ENCODE measurements around the gene GNL1.
"Not testable (repeated sequence)": the region's sequence is repeated elsewhere in the genome, so short reads cannot be mapped to it uniquely, and the experiment has no call there.

GNL1 gene

DNA sequence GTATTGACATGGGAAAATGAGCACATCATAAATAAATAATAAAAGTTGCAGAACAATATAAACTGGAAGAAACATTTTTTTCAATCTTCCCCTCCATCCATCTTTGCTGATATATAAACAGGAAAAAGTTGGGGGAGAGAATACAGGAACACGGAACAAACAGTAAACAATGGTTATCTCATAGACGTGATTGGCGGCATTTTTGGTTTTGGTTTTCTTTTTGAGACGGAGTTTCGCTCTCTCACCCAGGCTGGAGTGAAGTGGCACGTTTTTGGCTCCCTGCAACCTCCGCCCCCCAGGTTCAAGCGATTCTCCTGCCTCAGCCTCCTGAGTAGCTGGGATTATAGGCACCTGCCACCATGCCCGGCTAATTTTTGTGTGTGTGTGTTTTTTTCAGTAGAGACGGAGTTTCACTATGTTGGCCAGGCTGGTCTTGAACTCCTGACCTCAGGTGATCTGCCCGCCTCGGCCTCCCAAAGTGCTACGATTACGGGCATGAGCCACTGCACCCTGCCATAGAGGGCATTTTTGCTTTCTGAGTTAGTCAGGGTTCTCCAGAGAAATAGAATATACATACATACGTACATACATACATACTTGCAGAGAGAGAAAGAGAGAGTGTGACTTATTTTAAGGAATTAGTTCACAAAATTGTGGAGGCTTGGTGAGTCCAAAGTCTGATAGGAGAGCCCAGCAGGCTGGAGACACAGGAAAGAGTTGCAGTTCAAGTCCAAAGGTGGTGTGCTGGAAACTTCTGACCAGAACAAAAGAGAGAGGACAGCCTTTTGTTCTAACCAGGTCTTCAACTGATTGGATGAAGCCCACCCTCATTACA is 22.6 kb downstream of the GNL1 start:
- DNase-seq (ENCODE audit: low spot score), result no peak

DNA sequence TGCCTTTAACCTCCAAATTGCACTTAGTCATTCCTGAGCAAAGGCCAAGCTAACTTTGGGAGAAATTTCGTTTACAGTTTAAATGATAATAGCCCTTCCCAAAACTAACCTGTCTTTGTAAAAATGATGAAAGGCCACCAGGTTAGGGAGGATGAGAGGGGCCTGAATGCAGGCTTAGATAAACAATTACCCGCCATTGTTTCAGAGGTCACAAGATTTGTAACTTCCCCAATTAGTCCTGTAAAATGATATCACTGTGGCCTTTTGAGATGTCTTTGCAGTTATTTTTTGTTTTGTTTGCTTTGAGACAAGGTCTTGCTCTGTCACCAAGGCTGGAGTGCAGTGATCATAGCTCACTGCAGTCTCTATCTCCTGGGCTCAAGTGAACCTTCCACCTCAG is 26.3 kb downstream of the GNL1 start:
- DNase-seq (ENCODE audit: low spot score), result no peak

DNA sequence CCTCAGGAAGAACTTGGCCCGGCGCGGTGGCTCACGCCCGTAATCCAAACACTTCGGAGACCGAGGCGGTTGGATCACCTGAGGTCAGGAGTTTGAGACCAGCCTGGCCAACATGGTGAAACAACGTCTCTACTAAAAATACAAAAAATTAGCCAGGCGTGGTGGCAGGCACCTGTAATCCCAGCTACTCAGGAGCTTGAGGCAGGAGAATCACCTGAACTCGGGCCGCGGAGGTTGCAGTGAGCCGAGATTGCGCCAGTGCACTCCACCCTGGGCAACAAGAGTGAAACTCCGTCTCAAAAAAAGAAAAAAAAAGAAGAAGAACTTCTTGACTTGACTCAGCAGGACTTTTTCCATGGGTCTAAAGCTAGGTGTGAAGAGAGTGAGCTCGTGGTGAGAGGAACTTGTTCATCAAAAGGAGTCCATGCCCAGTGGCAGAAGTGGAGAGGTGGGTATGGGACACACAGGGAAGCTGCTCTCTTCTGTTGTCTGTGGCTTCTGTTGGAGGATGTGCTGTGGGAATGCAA is 26.9 kb downstream of the GNL1 start:
- DNase-seq (ENCODE audit: low spot score), result not testable (repeated sequence)

DNA sequence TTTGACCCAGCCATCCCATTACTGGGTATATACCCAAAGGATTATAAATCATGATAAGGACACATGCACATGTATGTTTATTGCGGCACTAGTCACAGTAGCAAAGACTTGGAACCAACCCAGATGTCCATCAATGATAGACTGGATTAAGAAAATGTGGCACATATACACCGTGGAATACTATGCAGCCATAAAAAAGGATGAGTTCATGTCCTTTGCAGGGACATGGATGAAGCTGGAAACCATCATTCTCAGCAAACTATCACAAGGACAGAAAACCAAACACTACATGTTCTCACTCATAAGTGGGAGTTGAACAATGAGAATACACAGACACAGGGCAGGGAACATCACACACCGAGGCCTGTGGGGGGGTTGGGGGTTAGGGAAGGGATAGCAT is 29.8 kb downstream of the GNL1 start:
- DNase-seq (ENCODE audit: low spot score), result not testable (repeated sequence)

DNA sequence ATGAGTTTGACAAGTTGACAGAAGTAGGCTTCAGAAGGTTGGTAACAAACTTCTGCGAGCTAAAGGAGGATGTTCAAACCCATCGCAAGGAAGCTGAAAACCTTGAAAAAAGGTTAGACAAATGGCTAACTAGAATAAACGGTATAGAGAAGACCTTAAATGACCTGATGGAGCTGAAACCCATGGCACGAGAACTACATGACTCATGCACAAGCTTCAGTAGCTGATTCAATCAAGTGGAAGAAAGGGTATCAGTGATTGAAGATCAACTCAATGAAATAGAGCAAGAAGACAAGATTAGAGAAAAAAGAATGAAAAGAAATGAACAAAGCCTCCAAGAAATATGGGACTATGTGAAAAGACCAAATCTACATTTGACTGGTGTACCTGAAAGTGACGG is 34.3 kb downstream of the GNL1 start:
- not testable (repeated sequence) for DNase-seq (ENCODE audit: low spot score)

DNA sequence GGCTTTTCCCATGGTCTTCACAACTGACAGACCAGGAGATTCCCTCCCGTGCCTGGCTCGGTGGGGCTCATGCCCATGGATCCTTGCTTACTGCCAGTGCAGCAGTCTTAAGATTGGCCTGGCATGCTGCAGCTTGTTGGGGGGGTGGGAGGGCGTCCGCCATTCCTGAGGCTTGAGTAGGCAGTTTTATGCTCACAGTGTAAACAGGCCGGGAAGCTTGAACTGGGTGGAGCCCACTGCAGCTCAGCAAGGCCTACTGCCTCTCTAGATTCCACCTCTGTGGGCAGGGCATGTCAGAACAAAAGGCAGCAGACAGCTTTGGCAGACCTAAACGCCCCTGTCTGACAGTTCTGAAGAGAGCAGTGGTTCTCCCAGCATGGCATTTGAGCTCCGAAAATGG is 35.2 kb downstream of the GNL1 start:
- DNase-seq (ENCODE audit: low spot score), result not testable (repeated sequence)

DNA sequence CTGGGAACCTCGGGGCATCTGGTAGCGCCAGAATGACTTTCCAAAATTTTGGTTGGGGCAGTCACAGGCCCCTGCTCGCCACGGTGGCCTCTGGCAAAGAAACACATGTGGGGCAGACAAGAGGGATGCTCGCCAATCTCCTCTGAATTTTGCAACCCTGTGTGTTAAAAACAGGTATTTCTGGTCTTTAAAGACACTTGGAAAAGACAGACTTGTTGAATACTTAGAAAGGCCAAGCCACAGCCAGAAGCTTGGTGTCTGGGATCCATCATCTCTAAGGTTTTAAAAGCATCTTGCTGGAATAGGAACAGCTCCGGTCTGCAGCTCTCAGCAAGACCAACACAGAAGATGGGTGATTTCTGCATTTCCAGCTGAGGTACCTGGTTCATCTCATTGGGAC is 35.8 kb downstream of the GNL1 start:
- no peak for DNase-seq (ENCODE audit: low spot score)

DNA sequence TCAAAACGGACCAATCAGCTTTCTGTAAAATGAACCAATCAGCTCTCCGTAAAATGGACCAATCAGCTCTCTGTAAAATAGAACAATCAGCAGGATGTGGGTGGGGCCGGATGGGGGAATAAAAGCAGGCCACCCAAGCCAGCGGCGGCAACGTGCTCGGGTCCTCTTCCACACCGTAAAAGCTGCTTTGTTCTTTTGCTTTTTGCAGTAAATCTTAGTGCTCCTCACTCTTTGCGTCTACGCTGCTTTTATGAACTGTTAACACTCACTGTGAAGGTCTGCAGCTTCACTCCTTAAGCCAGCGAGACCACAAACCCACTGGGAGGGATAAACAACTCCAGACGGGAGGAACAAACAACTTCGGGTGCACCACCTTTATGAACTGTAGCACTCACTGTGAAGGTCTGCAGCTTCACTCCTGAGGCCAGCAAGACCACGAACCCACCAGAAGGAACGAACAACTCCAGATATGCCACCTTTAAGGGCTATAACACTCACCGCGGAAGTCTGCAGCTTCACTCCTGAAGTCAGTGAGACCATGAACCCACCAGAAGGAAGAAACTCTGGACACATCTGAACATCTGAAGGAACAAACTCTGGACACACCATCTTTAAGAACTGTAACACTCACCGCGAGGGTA is 37.7 kb downstream of the GNL1 start:
- not testable (repeated sequence) for DNase-seq (ENCODE audit: low spot score)

DNA sequence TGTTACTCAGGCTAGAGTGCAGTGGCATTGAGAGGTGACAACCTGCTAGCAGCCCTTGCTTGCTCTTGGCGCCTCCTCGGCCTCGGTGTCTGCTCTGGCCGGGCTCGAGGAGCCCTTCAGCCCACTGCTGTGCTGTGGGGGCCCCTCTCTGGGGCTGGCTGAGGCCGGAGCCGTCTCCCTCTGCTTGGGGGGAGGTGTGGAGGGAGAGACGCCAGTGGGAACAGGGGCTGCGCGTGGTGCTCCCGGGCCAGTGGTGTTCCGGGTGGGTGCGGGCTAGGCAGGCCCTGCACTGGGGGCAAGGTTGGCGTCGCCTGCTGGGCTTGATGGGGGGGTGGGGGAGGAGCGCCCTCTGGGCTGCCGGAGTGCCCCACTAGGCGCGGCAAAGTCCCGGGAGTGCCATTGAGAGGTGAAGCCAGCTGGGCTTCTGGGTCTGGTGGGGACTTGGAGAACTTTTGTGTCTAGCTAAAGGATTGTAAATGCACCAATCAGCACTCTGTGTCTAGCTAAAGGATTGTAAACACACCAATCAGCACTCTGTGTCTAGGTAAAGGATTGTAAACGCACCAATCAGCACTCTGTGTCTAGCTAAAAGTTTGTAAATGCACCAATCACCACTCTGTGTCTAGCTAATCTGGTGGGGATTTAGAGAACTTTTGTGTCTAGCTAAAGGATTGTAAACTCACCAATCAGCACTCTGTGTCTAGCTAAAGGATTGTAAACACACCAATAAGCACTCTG is 38.4 kb downstream of the GNL1 start:
- not testable (repeated sequence) for DNase-seq (ENCODE audit: low spot score)

DNA sequence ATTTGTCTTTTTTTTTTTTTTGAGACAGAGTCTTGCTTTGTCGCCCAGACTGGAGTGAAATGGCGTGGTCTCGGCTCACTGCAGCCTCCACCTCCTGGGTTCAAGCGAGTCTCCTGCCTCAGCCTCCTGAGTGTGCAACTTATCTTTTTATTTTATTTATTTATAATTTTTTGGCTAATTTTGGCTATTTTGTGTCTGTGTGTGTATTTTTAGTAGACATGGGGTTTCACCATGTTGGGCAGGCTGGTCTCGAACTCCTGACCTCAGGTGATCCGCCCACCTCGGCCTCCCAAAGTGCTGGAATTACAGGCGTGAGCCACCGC is 39.6 kb downstream of the GNL1 start:
- DNase-seq (ENCODE audit: low spot score), result not testable (repeated sequence)

DNA sequence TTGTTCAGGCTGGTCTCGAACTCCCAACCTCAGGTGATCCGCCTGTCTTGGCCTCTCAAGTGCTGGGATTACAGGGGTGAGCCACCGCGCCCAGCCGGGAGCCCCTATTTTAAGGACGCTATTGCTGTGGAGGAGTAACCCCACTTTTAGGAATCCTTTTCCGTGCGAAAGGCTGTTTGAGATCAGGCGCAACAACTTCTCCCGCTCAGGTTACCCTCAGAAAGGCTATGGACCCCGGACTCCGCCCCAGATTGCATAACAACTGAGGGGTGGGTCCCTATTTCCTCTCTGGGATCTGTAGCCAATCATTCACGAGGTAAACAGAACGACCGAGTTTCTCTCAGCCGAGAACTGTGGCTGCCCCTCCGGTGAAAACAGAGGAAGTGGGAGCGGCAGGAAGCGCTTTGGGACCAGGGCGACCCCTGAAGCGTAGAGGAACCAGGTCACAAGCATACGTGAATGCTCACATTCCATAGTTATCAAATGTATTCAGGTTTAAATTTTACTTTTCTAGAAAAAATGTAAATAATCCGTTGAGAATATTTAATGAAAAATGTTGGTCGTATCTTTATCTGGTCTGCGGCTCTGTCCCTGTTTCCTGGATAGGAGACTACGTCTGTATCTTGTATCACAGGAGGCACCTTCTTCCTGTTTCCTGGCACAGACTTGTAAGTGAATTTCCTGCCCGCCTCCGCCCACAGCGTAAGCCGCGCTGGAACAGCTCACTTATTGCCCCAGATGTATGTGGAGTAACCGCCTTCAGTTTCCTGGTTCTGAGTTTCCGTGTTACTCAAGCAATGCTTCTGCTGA is 40.1 kb downstream of the GNL1 start:
- DNase-seq (ENCODE audit: low spot score), result peak; percentile 22

DNA sequence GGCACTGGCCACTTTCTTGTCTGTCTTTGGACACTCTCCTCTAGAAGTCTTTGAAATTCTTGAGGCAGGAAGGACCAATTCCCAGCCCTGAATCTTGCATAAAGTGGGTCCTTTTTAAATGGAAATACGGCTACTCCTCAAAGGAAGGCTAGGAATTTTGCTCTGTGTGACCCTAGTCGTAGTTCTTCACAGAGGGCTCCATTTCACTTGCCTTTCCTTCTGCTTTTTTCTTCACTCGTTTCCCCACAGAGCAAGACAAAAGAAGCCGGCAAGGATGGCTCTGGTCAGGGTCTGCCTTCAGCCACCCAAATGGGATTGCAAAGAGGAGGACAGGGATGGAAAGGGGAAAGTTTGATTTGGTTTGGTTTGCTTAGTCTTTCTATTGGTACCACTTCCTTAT is 41.2 kb downstream of the GNL1 start:
- DNase-seq (ENCODE audit: low spot score), result no peak

DNA sequence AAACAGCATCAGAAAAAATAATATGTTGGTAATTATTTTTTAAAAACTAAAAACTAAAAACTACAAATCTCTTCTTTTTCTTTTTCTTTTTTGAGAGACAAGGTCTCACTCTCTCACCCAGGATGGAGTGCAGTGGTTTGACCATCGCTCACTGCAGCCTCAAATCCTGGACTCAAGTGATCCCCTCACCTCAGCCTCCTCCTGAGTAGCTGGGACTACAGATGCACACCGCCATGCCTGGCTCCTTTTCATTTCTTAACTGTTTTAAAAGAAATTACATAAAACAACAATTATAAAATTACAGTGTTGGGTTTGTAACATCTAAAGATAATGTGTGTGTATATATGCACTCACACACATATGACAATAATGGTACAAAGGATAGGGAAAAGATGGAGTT is 42.8 kb downstream of the GNL1 start:
- no peak for DNase-seq (ENCODE audit: low spot score)

DNA sequence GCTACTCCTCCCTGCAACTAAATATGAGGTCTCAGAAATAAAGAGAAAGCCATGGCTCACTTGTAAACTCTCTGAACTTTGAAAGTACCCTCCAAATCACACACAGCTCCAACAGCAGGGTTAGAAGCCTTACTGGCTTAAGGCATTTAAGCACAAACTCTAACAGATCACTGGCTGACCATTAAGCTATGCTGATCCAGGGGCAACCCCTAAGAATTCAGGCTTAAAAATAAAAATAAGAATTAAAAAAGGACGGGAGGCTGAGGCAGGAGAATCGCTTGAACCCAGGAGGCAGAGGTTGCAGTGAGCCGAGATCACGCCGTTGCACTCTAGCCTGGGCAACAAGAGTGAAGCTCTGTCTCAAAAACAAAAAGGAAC is 45.1 kb downstream of the GNL1 start:
- no peak for DNase-seq (ENCODE audit: low spot score)

DNA sequence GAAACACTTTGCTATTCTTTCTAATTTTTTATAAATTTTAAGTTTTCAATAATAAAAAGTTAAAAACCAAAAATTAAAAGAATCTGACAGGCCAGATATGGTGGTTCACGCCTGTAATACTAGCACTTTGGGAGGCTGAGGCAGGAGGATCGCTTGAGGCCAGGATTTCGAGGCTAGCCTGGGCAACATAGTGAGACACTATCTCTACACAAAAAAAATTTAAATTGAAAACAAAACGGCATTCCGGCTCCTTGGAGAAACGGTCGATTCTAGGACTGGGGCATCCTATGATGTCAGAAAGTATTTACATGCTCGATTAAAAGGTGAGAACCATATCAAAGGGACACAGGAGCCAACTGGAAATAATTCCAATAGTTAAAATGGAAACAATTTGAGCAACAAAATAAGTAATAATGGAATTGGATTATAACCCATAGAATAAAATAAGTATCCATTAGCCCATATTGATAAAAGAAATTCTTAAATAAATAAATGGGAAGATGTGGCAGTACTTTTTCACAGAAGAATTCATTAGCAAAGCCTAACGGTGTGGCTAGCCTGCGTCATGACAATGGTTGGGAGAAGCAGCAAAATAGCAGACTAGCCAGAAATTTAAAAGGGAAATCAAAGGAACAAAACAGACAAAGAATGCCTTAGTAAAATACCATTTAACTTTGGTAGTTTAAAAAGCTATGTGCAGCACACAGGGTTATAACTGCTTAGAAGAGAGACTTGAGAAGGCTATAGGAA is 45.7 kb downstream of the GNL1 start:
- DNase-seq (ENCODE audit: low spot score), result no peak

DNA sequence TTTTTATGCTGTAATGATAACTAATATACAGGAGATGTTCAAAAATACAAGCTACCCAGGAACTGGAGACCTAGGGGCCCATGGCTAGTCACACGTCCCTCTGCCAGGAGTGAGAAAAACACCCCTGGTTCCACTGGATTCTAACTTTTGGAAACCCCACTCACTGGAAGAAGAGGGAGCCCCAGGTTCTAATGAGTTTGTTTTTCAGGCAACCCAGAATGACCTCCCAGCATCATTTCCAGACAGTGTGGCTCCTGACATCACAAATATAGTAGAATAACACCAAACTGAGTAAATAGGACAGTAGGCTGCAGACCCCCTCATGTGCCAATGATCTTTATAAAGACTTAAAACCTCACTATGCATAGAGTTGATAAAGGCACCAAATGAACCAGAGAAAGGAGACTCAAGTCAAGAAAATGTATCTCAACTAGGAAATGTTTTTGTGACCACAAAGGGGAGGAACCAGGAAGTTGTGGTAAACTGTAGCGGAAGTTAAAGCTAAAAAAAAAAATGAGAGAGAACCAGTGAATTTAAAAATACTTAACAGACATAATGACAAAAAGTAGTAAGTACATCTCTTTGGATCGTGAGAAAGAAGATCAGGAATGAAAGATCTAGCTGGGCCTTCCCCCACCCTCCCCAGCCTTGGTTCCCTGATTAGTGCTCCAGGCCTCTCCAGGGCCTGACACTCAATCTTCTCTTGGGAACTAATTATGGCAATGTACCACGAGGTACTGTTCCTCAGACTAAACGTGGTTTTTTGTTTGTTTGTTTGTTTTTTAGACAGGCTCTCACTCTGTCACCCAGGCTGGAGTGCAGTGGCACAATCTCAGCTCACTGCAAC is 47.2 kb downstream of the GNL1 start:
- DNase-seq (ENCODE audit: low spot score), result no peak

DNA sequence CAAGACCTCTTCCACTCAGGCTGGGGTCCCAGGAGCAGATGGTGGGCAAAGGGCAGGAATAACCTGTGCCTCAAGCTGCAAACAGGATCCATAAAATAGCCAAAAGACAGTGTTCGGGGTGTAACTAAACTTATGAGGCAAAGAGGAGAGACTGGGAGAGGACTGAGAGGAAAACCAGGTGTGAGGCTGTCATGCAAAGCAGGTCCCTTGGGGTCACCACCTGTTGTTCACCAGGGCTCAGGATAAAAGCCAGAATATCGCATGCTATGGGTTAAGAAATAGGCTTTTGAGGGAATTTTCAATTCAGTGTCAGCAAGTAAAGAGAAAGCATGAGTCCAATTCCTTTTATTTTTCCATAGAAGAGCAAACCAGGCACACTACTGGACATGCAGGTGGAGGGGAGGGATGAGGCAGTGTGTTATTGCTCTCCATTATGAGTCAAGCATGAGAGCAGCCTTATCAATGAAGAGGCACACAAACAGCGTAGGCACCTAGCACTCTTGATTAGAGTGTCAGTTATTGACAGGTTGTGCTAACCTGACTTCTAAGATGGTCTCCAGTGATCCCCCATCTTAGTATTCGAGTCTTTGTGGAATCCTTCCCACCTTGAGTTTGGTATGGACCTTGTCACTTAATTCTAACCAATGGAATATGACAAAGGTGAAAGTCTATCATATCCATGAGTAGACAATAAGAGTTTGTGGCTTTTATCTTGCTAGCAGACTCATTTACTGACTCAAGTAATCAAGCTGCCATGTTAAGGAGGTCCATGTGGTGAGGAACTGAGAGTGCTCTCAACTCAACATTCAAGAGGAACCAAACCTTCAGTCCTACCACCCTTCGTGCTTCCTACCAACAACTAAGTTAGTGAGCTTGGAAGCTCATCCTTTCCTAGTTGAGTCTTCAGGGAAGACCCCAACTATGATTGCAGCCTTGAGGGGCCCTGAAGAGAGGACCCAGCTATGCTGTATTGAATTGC is 48.2 kb downstream of the GNL1 start:
- no peak for DNase-seq (ENCODE audit: low spot score)

DNA sequence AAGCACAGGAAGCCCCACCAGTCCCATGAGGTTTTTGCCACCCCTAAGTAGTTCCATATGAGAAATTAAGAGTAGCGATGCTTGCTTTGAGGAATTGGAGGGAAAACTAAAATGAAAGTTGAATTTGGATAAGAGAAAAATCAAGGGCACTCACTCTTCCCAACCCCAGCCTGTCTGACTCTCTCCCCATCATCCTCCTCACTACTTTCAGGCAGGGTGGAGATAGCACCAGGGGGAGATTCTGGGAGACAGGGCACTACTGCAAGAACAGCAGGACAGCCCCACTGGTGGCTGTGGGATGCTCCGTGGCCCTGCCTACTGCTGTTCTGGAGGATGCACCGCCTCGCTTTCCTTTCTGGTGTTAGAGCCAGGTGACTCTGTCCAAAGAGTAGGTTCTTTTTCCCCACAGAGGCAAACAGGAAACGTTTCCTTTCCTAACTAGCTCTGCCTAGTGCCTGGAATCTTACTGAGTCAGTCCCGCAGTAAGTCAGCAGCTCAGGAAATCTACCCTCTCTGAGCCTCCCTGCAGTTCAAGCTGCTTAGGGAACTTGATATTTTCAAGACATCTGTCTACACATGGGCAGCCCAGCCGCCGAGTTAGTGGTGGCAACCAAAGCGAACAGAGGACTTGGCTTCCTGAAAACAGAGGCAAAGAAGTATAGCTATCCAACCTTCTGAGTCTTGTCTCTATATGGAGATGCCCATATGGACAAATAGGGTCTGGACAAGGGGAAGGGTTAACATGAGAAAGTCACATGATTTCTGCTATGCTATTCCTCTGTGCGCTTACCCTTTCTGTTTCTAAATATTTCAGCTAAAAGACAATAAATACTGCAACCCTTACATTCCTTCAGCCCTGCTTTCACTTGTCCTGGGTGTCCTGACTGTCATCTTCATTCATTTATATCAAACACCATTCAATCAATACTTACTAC is 55.6 kb downstream of the GNL1 start:
- no peak for DNase-seq (ENCODE audit: low spot score)

All from SK-N-DZ (cell line).